Measurements from ENCODE around the gene PTCD3.

The PTCD3 gene

DNA sequence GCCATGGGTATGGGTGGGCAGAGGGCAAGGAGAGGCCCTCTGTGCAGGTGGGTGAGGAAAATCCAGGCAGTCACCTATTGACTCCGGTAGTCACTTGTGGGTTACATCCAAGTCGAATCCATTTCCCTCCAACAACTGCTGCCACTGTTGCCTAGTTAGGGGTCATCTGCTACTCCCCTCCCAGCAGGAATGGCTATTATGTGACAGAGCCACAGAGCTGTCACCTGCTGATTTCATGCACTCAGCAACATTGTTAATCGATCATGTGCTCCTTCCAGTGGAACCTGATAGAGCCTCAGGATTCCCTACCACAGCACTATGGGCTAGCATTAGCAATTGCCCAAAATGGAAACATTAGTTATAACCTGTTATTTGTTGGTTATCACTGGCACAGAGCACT lies 31.8 kb upstream of the PTCD3 start:
- no peak for DNase-seq (ENCODE audit: low spot score in 2 of 2)
- H3K27ac Mint-ChIP-seq = no peak overlapping the region
- no peaks in the 10 kb centered on the region for H3K9me3 Mint-ChIP-seq
- H3K36me3 Mint-ChIP-seq = peaks cover 86% of the 10 kb centered on the region
- ATAC-seq = no peak
- H3K4me3 Mint-ChIP-seq = no peak overlapping the region
- peaks cover 27% of the 10 kb centered on the region for H3K4me1 Mint-ChIP-seq

DNA sequence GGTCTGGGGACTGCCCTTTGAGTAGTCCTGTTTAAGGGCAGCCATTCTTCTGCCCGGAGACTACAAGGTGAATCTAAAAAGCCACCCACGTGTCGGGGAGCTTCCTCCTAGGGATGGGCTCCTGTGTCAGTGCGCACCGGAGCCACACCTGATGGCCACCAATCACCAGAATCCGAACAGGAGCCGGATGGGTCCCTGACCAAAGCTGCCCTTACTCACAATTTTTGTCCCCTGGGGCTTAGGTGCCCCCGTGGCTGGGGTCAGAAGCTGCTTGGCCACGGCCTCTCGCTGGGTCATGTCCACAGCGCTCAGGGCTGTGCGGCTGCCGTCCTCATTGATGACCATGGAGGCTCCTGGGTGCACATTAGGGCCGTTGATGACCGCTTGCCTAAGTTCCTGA lies 31.2 kb upstream of the PTCD3 start:
- H3K4me1 Mint-ChIP-seq = peaks cover 29% of the 10 kb centered on the region
- H3K36me3 Mint-ChIP-seq = peaks cover 86% of the 10 kb centered on the region
- H3K4me3 Mint-ChIP-seq = no peak overlapping the region
- no peaks in the 10 kb centered on the region for H3K9me3 Mint-ChIP-seq
- ATAC-seq = no peak
- DNase-seq (ENCODE audit: low spot score in 2 of 2) = no peak
- H3K27ac Mint-ChIP-seq = no peak overlapping the region

- Mint-ChIP-seq H3K36me3 (peaks cover 86% of the 10 kb centered on the region), H3K4me1 (peaks cover 40% of the 10 kb centered on the region), H3K27ac (peak overlapping the region; percentile 45), H3K9me3 (no peaks in the 10 kb centered on the region), H3K4me3 (no peak overlapping the region)
- DNase-seq (ENCODE audit: low spot score in 2 of 2) (no peak), ATAC-seq (no peak)
These were observed 30.1 kb upstream of the PTCD3 start for GRCh38 chr2:86075886-86076285.

DNA sequence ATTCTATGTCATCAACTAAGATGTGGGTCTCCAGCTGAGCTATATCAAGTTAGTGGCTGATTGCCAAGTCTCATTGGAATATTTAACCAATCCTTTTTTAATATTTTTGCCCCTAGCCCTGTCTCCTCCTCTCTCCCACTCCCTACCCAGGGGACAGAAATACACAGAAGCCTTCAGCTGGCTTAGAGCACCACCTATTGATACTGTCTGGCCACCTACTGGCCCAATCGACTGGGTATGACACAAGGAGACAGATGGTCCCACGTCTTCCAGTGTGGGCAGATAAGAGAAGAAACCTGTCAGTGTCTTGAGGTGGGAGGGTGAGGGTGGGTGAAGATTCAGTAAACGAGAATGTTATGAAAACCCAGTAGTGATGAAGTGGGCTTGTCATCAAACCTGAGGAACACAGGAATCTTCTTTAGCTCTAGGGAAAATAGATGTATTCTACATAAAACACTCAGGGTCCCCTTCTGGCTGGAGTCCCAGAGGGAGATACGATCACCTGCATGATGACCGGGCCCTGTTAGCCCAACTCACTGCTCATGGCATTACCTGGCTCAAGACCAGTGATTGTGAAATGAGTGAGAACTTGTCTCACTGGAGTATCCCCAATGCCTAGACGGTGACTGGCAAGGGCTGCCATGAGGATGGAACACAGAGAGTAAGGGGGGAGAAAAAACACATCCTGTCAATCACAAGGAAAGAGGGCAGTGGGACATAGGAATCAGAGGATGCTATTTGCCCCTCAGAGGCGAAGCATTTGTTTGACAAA lies 27.1 kb upstream of the PTCD3 start:
- ATAC-seq (peak; percentile 65), DNase-seq (ENCODE audit: low spot score in 2 of 2) (no peak)
- Mint-ChIP-seq H3K4me1 (peaks cover 26% of the 10 kb centered on the region), H3K9me3 (no peaks in the 10 kb centered on the region), H3K27ac (peak overlapping the region; percentile 76), H3K36me3 (peaks cover 85% of the 10 kb centered on the region), H3K4me3 (peak overlapping the region; percentile 21)

- ATAC-seq (peak; percentile 92), DNase-seq (ENCODE audit: low spot score in 2 of 2) (peak; percentile 76 to 86)
- Mint-ChIP-seq H3K36me3 (peaks cover 86% of the 10 kb centered on the region), H3K9me3 (no peaks in the 10 kb centered on the region), H3K4me3 (peak overlapping the region; percentile 21), H3K4me1 (peaks cover 26% of the 10 kb centered on the region), H3K27ac (peak overlapping the region; percentile 76)
These were observed 25.8 kb upstream of the PTCD3 start for GRCh38 chr2:86079981-86080911.

GRCh38 chr2:86081724-86082123 lies 24.3 kb upstream of the PTCD3 start:
- DNase-seq (ENCODE audit: low spot score in 2 of 2) = no peak
- H3K9me3 Mint-ChIP-seq = no peaks in the 10 kb centered on the region
- H3K4me3 Mint-ChIP-seq = no peak overlapping the region
- H3K27ac Mint-ChIP-seq = no peak overlapping the region
- no peak for ATAC-seq
- H3K4me1 Mint-ChIP-seq = peaks cover 26% of the 10 kb centered on the region
- H3K36me3 Mint-ChIP-seq = peaks cover 94% of the 10 kb centered on the region

DNA sequence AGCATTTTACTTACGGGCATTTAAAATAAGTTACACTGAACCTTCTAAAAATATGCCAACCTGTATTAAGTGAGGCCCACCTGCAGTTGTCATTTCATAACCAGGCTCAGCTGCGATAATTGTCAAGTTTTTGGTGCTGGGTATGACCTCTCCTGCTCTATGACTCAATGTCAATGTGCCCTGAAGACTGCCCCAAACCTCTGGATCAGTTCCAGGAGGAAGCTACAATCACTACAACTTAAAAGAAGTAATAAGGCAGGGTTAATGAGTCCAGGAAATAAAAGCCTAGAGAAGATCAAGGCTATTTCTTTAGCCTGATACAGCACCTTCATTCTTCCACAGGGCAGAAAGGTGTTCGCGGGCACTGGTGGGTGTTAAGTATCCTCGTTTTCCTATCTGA lies 23.3 kb upstream of the PTCD3 start:
- H3K4me1 Mint-ChIP-seq = peaks cover 26% of the 10 kb centered on the region
- ATAC-seq (no peak), DNase-seq (ENCODE audit: low spot score in 2 of 2) (no peak)
- no peaks in the 10 kb centered on the region for H3K9me3 Mint-ChIP-seq
- H3K36me3 Mint-ChIP-seq = peaks cover 94% of the 10 kb centered on the region
- H3K4me3 Mint-ChIP-seq = no peak overlapping the region
- H3K27ac Mint-ChIP-seq = peak overlapping the region; percentile 8

DNA sequence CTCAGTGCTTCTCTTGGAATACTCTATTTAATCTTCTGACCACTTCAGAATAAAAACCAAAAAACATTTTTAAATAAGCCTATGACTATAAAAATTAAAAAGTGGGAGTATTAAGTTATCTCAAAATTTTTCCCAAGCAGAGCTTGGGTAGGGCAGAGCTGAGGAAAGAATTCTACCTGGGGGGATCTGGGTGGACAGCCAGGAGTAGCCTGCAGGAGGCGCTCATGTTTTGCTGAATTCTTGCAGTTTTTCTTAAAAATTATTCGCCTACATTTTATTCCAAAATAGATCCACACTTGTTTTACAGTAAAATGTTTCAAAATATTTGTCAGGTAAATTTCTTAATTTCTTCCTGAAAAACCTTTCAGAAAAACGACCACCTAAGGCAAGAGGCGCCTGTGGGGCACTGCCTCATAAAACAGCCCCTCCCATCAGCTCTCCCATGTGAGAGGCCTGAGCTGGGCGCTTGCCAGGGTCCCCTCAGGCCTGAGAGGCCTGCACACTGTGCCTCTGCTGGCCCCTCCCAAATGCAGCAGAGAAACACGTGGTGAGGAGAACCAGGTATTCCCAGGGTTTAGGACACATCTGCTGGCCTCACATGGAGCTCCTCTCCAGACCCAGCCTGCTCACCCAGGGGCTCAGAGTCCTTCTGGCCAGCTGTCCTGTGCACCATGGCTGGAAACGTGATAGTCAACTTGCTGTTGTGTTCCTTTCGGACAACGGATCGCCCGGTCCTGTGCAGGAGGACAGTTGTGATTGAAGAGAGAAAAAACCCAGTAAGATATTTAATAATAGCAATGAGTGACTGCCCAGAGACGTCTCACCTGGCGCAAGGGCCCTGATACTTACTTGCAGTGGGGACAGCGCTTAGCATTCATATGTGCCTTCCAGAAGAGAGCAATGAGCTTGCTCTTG lies 17.8 kb upstream of the PTCD3 start:
- DNase-seq (ENCODE audit: low spot score in 2 of 2) (no peak), ATAC-seq (no peak)
- Mint-ChIP-seq H3K9me3 (no peaks in the 10 kb centered on the region), H3K27ac (no peak overlapping the region), H3K4me3 (no peak overlapping the region), H3K4me1 (no peaks in the 10 kb centered on the region), H3K36me3 (peaks cover 94% of the 10 kb centered on the region)

GRCh38 chr2:86094229-86094628 lies 11.8 kb upstream of the PTCD3 start:
- ATAC-seq = no peak
- H3K27ac Mint-ChIP-seq = peak overlapping the region; percentile 69
- H3K4me3 Mint-ChIP-seq = no peak overlapping the region
- DNase-seq (ENCODE audit: low spot score in 2 of 2) = no peak
- H3K9me3 Mint-ChIP-seq = no peaks in the 10 kb centered on the region
- peaks cover 96% of the 10 kb centered on the region for H3K36me3 Mint-ChIP-seq
- H3K4me1 Mint-ChIP-seq = peaks cover 26% of the 10 kb centered on the region

GRCh38 chr2:86097114-86097896 lies 8.7 kb upstream of the PTCD3 start:
- Mint-ChIP-seq H3K36me3 (peaks cover 99% of the 10 kb centered on the region), H3K9me3 (no peaks in the 10 kb centered on the region), H3K4me3 (no peak overlapping the region), H3K4me1 (peaks cover 36% of the 10 kb centered on the region), H3K27ac (no peak overlapping the region)
- ATAC-seq = no peak
- DNase-seq (ENCODE audit: low spot score in 2 of 2) = no peak

DNA sequence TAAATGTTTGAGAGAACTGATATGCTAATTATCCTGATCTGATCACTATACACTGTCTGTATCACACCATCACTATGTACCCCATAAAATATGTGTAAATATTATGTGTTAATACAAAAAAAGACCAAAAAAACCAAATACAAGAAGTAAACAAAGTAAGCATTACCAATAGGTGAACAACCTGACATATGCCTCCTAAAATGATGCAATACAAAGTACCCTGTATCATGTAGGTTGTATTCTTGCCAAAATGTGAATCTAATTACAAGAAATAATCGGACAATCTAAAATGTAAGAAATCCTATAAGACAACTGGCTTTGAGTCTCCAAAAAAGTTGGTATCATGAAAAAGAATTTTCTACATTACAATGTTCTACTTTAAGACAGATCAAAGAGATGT lies 8.1 kb upstream of the PTCD3 start:
- ATAC-seq (no peak), DNase-seq (ENCODE audit: low spot score in 2 of 2) (no peak)
- Mint-ChIP-seq H3K27ac (no peak overlapping the region), H3K4me3 (no peak overlapping the region), H3K4me1 (peaks cover 42% of the 10 kb centered on the region), H3K9me3 (no peaks in the 10 kb centered on the region), H3K36me3 (peaks cover 98% of the 10 kb centered on the region)

GRCh38 chr2:86102157-86102556 lies 3.9 kb upstream of the PTCD3 start:
- no peak for ATAC-seq
- H3K9me3 Mint-ChIP-seq = no peaks in the 10 kb centered on the region
- H3K36me3 Mint-ChIP-seq = peaks cover 71% of the 10 kb centered on the region
- DNase-seq (ENCODE audit: low spot score in 2 of 2) = no peak
- no peak overlapping the region for H3K27ac Mint-ChIP-seq
- H3K4me3 Mint-ChIP-seq = no peak overlapping the region
- H3K4me1 Mint-ChIP-seq = peaks cover 49% of the 10 kb centered on the region

- peaks cover 71% of the 10 kb centered on the region for H3K36me3 Mint-ChIP-seq
- ATAC-seq (peak; percentile 90), DNase-seq (ENCODE audit: low spot score in 2 of 2) (peak; percentile 66 to 89)
- no peaks in the 10 kb centered on the region for H3K9me3 Mint-ChIP-seq
- peaks cover 70% of the 10 kb centered on the region for H3K4me1 Mint-ChIP-seq
- H3K4me3 Mint-ChIP-seq = peak within 1 kb of the TSS; percentile 85
- H3K27ac Mint-ChIP-seq = peak within 1 kb of the TSS; percentile 99
These were observed 625 bp upstream of the PTCD3 start, which contains the start of gene POLR1A for GRCh38 chr2:86105252-86105968. Gene POLR1A, minus strand, starts transcription at chr2:86105886. Its CDS starts 110 bp downstream, at chr2:86105776.

- Mint-ChIP-seq H3K4me1 (peaks cover 69% of the 10 kb centered on the region), H3K9me3 (no peaks in the 10 kb centered on the region), H3K27ac (peak overlapping the region; percentile 99), H3K4me3 (peak overlapping the region; percentile 85), H3K36me3 (peaks cover 72% of the 10 kb centered on the region)
- DNase-seq (ENCODE audit: low spot score in 2 of 2) (no peak), ATAC-seq (peak; percentile 1)
These were observed 996 bp downstream of the PTCD3 start for GRCh38 chr2:86107031-86107430.
